ENCODE data around the gene DLG2.

Gene DLG2

DNA sequence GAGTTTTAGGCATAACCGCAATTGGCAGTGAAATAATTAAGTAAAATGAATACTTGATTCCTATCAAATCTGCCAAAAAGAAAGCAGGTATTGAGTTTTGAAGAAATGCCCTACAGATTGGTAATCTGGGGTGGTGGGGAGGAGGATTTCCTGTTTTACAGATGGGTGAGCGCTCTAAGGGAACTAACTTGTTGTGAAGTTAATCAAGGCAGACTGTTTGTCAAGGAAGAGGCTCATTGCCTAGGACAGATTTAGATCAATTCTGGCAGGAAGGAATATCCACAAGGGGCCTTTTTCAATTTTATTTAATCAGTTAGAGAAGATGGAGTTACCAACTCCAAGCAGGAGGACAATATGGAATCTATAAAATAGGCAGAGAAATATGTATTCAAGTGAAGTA, 2069.5 kb downstream of the DLG2 start:
- TF ChIP-seq, protein P1, sequence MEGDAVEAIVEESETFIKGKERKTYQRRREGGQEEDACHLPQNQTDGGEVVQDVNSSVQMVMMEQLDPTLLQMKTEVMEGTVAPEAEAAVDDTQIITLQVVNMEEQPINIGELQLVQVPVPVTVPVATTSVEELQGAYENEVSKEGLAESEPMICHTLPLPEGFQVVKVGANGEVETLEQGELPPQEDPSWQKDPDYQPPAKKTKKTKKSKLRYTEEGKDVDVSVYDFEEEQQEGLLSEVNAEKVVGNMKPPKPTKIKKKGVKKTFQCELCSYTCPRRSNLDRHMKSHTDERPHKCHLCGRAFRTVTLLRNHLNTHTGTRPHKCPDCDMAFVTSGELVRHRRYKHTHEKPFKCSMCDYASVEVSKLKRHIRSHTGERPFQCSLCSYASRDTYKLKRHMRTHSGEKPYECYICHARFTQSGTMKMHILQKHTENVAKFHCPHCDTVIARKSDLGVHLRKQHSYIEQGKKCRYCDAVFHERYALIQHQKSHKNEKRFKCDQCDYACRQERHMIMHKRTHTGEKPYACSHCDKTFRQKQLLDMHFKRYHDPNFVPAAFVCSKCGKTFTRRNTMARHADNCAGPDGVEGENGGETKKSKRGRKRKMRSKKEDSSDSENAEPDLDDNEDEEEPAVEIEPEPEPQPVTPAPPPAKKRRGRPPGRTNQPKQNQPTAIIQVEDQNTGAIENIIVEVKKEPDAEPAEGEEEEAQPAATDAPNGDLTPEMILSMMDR (IDR thresholded peaks at IDR 0.05; ENCODE audit: low read depth, low read length): no peak
- DNase-seq (ENCODE audit: extremely low read depth, low read depth): no peak

DNA sequence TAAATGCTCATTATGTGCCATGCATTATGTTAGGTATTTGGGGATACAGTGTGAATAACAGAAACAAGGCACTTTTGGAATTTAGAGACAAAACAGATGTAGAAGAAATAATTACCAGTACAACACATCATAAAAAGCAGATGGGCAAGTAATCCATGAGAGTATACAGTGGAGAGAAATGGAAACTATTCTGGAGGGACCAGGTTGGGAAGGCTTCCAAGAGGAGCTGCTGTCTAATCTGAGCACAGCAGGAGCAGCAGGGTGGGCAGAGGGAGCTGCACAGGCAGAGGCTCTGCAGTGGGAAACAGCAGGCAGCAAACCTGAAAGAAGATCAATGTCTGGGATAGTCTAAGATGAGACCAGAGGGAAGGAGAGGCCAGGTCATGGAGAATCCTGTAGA, 2072.3 kb downstream of the DLG2 start:
- no peak for DNase-seq (ENCODE audit: extremely low read depth, low read depth)

DNA sequence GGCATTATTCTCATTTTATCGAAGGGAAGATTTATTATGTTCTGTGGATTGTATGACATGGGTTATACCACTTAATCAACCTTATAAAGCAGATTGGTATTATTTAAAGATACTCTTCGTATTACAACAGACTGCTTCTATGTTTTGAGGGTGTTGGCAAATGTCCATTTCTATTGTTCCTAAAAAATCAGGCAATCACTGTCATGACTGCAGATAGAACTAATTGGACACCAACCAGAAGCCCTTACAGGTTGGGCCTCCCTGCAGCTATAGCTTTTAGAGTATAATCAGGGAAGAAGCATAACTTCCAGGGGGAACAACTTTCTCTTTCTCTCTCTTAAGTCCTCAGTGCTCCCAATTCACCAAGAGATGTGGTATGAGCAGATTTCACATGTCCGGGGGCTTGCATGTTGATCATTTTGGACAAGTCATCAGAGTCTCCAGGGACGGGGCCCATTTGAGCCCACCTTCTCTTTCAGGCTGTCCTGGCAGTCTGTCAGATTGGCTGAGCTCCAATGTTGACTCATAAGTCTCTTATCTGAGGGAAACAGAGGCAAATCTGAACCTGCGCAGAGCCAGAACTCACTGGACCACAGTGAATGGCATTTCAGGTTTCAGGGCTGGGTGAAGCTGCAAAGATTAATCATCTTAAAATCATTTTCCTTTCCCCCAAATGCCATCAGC, 2077.0 kb downstream of the DLG2 start:
- no peak for DNase-seq (ENCODE audit: extremely low read depth, low read depth)
- TF ChIP-seq, protein P1 (IDR thresholded peaks at IDR 0.05; ENCODE audit: low read depth, low read length): no peak

More for the DNA sequence above, 2072.3 kb downstream of the DLG2 start:
- TF ChIP-seq, protein P1 (IDR thresholded peaks at IDR 0.05; ENCODE audit: low read depth, low read length): no peak

DNA sequence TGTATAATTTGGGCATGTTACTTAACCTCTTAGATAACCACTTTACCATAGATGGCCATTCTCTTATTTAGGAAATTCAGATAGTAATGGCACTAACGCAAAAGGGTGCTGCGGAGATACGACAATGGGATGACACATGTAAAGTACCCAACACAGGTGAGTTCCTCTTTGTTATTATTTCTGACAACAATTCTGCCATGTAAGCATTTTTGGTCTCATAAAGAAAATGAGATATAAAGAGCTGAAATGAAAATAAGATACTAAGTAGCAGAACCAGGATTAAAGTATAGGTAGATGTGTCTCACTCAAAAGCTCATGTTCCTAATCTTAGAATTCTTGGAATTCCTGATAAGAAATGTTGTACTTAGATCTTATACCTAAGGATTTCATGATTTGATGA, 2080.8 kb downstream of the DLG2 start:
- TF ChIP-seq, protein P1 (IDR thresholded peaks at IDR 0.05; ENCODE audit: low read depth, low read length): no peak
- no peak for DNase-seq (ENCODE audit: extremely low read depth, low read depth)

DNA sequence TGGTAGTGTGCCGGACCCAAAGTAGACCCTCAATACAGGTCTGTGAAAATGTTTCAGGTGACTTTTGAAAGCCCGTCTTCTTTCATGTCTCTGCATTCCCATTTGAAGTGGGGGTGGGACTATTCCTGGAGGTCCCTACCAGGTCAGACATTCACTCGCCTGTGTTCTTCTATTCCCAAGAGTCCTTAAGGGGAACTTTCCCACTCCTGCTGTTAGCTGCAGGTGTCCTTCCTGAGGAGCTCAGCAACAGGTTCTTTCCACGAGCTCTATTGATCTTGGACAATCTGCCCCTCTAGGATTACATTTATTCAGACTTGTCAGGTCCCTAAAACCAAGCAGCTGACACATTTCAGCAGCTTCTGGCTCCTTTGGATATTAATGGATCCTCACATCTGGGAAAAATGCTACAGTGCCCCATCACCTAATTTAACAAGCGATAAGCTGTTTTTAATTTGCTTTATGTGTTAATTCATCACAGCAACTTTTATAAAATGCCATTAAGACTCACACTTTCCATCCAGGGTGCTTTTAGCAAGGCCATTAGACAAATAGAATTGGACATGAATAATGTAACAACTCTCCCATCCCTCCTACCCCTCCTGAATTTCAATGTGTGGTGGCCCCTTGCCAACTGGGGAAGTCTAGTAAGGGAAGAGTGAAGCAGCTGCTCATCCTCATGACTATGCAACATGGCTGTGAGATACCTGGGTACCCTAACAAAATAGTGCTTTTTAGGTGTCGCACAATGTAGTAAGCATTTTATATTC, 2081.5 kb downstream of the DLG2 start:
- TF ChIP-seq, protein P1 (IDR thresholded peaks at IDR 0.05; ENCODE audit: low read depth, low read length): no peak
- DNase-seq (ENCODE audit: extremely low read depth, low read depth): no peak

DNA sequence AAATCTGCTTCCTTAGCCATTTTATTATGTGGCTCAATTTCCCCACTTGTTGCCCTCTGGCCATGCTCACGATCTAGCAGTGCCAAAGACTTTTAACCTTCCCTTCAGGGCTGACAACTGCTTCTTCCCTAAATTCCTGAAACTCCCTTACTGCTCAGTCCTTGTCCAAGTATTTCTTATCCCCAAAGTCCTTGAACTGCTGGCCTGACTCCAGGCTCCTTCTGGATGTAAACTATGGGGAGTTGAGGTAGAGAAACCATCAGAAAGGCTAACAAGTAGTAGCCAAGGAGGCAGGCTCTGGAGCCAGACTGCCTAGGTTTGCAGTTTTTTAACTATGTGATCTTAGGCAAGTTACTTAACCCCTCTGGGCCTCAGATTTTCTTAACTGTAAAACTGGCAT, 2082.3 kb downstream of the DLG2 start:
- TF ChIP-seq, protein P1 (IDR thresholded peaks at IDR 0.05; ENCODE audit: low read depth, low read length): no peak
- no peak for DNase-seq (ENCODE audit: extremely low read depth, low read depth)

DNA sequence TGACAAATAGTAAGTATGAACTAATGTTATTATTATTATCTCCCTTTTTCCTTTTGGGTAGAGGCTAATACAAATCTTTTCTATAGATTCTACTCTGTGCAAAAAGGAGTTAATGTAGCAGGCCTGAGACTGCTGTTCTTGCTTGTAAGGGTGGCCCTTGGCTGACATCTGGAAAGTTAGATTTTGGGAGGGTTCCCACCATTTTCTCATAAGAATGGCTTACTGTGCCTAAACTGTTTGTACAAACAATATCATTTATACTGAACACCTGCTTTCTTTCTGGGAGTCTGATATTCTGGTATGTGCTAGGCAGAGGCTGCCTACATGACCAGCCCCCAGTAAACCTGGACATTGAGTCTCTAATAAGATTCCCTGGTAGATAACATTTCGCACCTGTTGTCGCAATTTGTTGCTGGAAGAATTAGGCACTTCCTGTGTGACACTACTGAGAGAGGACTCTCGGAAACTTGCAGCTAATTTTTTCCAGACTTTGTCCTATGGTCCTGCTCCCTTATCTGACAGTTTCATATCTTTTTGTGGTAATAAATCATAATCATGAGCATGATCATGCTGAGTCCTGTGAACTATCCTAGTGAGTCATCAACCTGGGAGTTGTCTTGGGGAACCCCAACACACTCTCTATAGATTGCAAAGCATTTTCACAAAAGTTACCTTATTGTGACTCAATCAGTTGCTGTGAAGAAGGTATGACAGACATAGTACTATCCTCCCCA, 2083.3 kb downstream of the DLG2 start:
- TF ChIP-seq, protein P1 (IDR thresholded peaks at IDR 0.05; ENCODE audit: low read depth, low read length): no peak
- DNase-seq (ENCODE audit: extremely low read depth, low read depth): no peak
